ENCODE measurements around the gene GATA5.

GATA5 gene

DNA sequence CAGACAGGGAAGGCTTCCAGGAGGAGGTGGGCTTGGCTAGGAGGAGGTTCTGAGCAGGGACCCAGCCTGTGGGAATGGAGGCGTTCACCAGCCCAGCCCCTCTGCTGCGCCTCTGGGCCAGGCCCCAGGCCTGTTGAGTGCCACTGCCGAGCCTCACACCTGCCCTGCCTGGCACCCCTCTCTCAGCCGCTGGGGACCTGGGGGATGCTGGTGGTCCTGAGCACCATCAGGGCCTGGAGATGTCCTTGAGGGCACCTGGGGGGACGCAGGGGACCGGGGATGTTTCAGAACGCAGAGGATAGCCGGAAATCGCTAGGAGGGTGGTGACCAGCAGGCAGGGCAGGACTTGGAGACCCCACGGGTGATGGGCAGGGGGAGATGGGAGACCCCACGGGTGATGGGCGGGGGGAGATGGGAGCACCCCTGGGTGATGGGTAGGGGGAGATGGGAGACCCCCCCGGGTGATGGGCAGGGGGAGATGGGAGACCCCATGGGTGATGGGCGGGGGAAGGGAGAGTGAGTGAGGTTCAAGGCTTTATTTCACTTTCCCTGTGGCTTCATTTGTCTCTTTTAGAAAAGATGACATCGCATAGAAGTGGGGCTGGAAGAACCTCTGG lies 12.7 kb downstream of the GATA5 start:
- no peak for DNase-seq (ENCODE audit: low spot score)
- TF ChIP-seq, protein P1, sequence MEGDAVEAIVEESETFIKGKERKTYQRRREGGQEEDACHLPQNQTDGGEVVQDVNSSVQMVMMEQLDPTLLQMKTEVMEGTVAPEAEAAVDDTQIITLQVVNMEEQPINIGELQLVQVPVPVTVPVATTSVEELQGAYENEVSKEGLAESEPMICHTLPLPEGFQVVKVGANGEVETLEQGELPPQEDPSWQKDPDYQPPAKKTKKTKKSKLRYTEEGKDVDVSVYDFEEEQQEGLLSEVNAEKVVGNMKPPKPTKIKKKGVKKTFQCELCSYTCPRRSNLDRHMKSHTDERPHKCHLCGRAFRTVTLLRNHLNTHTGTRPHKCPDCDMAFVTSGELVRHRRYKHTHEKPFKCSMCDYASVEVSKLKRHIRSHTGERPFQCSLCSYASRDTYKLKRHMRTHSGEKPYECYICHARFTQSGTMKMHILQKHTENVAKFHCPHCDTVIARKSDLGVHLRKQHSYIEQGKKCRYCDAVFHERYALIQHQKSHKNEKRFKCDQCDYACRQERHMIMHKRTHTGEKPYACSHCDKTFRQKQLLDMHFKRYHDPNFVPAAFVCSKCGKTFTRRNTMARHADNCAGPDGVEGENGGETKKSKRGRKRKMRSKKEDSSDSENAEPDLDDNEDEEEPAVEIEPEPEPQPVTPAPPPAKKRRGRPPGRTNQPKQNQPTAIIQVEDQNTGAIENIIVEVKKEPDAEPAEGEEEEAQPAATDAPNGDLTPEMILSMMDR (IDR thresholded peaks at IDR 0.05; ENCODE audit: extremely low read depth, insufficient read depth, missing control alignments): no peak
- in situ Hi-C loops (cut with MboI; ENCODE audit: low pct_unique_long_range_greater_than_20kb, low sequenced_read_pairs, unreplicated experiment): no loop called here

DNA sequence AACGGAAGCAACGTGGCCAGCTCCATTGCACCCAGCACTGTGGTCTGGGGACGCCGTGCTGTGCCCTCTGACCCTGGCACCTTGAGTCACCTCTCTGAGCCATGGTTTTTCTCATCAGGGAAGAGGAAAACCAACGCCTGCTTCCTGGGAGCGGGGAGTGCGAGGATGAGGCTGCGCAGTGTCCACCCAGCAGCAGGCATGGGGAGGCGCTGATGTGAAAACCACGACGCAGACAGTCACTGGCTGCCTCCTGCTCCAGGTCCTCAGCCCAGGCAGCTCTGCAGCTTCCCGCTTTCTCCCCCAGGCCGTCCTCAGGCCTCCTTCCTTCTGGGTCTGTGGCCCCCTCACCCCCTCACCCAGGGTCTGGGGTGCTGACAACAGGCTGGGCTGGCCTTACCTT lies 14.0 kb downstream of the GATA5 start:
- in situ Hi-C loops (cut with MboI; ENCODE audit: low pct_unique_long_range_greater_than_20kb, low sequenced_read_pairs, unreplicated experiment): no loop called here
- no peak for DNase-seq (ENCODE audit: low spot score)

DNA sequence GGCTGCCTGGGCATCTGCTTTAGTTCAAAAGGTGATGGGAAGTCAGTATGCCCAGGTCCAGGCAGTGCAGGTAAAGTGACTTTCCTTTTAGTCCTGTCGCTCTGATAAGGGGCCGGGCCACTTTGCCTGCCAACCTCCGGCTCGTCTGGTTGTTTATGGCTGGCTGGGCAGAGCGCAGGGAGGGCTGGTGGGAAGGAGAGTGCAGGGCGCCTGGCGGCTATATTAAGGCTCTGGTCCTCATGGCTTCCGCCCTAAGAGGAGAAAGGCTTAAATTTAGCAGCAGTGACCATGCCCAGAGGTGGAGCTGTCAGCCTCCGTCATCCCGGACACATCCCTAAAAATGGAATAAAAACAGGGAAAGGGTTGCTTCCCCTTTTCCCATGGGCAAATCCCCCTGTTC lies 14.6 kb downstream of the GATA5 start:
- in situ Hi-C loops (cut with MboI; ENCODE audit: low pct_unique_long_range_greater_than_20kb, low sequenced_read_pairs, unreplicated experiment): no loop called here
- TF ChIP-seq, protein P1 (IDR thresholded peaks at IDR 0.05; ENCODE audit: extremely low read depth, insufficient read depth, missing control alignments): no peak
- DNase-seq (ENCODE audit: low spot score): no peak

More for the DNA sequence above, 14.0 kb downstream of the GATA5 start:
- TF ChIP-seq, protein P1 (IDR thresholded peaks at IDR 0.05; ENCODE audit: extremely low read depth, insufficient read depth, missing control alignments): no peak

DNA sequence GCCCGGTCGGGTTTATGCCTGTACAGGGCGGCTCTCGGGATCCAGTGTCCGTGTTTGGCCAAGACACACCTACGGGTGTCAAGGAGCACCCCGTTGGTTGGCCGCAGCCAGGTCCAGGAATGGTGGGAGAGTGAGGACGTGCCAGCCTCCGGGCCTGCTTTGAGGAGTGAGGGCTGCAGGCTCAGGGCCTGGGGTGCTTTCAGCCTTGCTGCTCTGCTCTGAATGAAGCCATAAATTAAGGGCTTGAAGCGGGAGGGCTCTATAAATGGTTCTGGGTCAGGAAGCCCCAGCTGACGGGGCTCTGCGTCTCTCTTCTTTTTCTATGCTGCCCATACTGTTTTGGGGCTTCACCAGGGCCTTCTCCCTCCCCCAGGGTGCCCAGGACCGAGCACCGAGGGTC lies 15.1 kb downstream of the GATA5 start:
- in situ Hi-C loops (cut with MboI; ENCODE audit: low pct_unique_long_range_greater_than_20kb, low sequenced_read_pairs, unreplicated experiment): no loop called here
- TF ChIP-seq, protein P1 (IDR thresholded peaks at IDR 0.05; ENCODE audit: extremely low read depth, insufficient read depth, missing control alignments): no peak
- DNase-seq (ENCODE audit: low spot score): no peak

DNA sequence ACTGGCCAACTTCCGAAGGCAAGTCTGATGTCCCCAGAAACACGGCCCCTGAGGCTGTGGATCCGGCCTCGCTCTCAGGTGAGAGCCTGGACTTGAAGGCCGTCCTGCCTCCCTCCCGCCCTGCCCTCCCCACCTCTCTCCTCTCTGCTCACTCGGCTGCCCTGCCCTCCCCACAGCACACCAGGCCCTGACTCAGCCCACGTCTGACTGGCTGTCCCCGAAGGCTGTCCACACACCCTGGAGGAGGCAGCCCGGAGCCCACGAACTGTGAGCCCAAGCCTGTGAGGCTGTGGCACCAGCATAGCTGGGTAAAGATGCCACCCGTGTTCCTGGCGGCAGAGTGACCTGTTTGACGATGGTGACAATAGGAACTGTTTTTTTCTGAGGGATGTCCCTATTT lies 16.3 kb downstream of the GATA5 start:
- no peak for DNase-seq (ENCODE audit: low spot score)
- TF ChIP-seq, protein P1 (IDR thresholded peaks at IDR 0.05; ENCODE audit: extremely low read depth, insufficient read depth, missing control alignments): no peak
- in situ Hi-C loops (cut with MboI; ENCODE audit: low pct_unique_long_range_greater_than_20kb, low sequenced_read_pairs, unreplicated experiment): no loop called here

DNA sequence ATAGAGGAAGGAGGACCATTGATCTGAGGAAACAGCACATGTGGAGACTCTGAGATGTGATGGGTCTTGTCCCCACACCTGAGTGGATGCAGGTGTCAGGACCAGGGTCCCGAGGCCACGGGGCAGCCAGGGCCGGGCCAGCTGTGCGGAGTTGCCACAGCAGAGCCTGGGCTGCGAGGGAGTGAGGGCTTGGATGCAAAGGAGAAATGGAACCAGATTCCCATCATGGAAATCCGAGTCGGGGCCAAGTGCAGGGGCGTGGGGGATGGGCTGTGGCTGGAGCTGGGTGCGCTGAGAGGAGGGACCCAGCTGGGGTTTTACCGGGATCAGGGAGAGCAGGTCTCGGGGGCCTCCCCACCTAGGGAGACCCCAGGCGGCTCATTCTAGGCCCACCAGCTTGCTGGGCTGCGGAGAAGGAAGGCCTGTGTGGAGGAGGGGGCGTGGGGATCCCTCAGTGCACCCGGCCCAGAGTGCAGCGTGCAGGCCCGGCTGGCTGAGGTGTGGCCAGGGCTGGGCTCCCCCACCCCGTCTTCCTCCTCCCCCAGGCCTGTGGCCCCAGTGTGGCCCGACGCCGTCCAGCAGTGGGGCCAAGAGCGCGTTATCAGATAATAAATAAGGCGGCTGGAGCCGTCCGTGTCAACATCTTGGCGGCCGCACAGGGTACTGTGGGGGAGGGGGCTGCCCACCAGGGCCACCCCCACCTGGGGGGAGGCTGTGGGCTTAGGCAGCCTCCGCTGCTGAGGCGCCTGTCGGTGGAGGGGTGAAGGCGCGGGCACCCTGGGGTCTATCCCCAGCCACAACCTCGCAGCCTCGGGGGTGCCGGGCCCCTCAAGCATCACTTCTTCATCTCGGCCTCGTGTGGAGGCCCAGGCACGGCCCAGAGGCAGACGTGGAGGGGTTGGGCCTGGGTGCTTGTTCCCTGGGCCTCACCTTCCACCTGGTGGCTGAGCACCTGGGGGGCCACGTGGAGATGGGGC lies 17.2 kb downstream of the GATA5 start:
- in situ Hi-C loops (cut with MboI; ENCODE audit: low pct_unique_long_range_greater_than_20kb, low sequenced_read_pairs, unreplicated experiment): no loop called here
- TF ChIP-seq, protein P1 (IDR thresholded peaks at IDR 0.05; ENCODE audit: extremely low read depth, insufficient read depth, missing control alignments): no peak
- no peak for DNase-seq (ENCODE audit: low spot score)

All from GM13977 (cell line).